WERI-Rb-1 (cell line): ENCODE data around the gene ARMC5.

Experiments
- DNase-seq: peaks from one replicate; pipeline ENCODE4 v3.0.0-alpha.2; 2020
- H3K27ac ChIP-seq: fragments of 250-450 bp; sonication (Bioruptor Pico); 2 replicates; pipeline ENCODE4 v1.5.1; 2020; ENCODE audit warnings: mild to moderate bottlenecking, moderate library complexity
- H3K27me3 ChIP-seq: fragments of 250-450 bp; sonication (Bioruptor Pico); 2 replicates; pipeline ENCODE4 v1.5.1; 2021; ENCODE audit warnings: mild to moderate bottlenecking, low read depth, moderate library complexity; ENCODE audit not compliant: insufficient read depth, severe bottlenecking
- H3K36me3 ChIP-seq: fragments of 250-450 bp; sonication (Bioruptor Pico); 2 replicates; pipeline ENCODE4 v1.5.1; 2020; ENCODE audit warnings: mild to moderate bottlenecking, moderate library complexity
- H3K4me3 ChIP-seq: 2 replicates; pipeline ENCODE4 v1.5.1; 2011; ENCODE audit warnings: low read depth, mild to moderate bottlenecking, control low read depth, low read length
- H3K9me3 ChIP-seq: fragments of 250-450 bp; sonication (Bioruptor Pico); 2 replicates; pipeline ENCODE4 v1.5.1; 2021; ENCODE audit warnings: mild to moderate bottlenecking, moderate library complexity; ENCODE audit not compliant: severe bottlenecking
- CTCF ChIP-seq: IDR thresholded peaks from 2 replicates; pipeline ENCODE4 v1.5.1; 2011; ENCODE audit warnings: low read depth, mild to moderate bottlenecking, control low read depth, inconsistent platforms, low read length

The ARMC5 gene

GRCh38 chr16:31429314-31429713 is 30.0 kb upstream of the ARMC5 start:
- H3K4me3 ChIP-seq = no peak overlapping the region
- TF ChIP-seq CTCF = no peak
- no peak for DNase-seq
- no peak overlapping the region for H3K27ac ChIP-seq
- H3K9me3 ChIP-seq = no peaks in the 10 kb centered on the region
- no peaks in the 10 kb centered on the region for H3K36me3 ChIP-seq
- peaks cover 3% of the 10 kb centered on the region for H3K27me3 ChIP-seq

DNA sequence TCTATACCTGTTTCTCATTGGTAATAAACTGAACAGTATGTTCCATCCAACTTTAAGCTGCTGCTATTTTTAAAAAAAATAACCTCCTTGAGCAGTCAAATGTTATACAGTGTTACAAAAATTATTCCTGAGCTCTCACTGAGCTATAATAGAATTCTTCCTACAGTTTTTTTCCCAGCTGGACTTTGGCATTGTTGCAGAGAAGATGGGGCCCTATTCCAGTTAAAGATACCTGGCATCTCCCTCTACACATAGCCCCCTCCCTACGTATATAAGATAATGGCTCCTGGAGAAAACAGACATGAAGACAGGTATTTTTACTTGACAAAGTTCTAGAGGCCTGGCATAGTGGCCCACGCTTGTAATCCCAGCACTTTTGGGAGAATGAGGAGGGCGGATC is 29.5 kb upstream of the ARMC5 start:
- DNase-seq = no peak
- H3K9me3 ChIP-seq = no peaks in the 10 kb centered on the region
- H3K4me3 ChIP-seq = no peak overlapping the region
- H3K27ac ChIP-seq = no peak overlapping the region
- TF ChIP-seq CTCF = no peak
- peaks cover 3% of the 10 kb centered on the region for H3K27me3 ChIP-seq
- no peaks in the 10 kb centered on the region for H3K36me3 ChIP-seq

DNA sequence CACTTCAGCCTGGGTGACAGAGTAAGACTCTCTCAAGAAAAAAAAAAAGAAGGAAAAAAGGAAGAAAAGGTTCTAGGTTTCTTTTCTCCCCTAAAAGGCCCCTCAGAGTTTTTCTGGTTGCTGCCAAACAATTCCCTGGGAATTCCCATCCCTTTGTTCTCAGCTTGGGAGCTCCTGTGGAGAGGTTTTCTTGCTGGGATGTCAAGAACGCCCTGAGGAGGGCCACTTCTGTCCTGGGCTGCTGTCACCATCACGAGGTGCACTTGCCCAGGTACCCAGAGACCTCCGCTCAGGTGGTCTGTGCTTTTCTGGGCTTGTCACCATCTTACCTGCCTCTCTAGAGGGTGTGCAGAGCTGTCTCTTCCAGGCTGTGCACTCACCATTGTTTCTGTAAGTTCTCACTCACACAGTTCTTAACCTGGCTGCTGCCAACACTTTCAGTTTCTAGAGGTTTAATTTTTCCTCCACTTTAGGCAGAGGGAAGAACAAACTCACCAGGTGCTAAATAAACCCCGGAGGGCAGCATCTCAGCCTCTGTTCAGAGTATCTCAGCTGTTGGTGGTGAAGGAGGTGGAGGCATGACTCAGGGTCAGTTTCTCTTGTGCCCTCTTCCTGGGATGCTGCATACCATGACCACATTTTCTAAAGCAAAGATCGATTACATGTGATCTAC is 28.8 kb upstream of the ARMC5 start:
- no peak for DNase-seq

GRCh38 chr16:31435341-31436220 is 23.7 kb upstream of the ARMC5 start:
- no peak for TF ChIP-seq CTCF
- H3K9me3 ChIP-seq = no peaks in the 10 kb centered on the region
- H3K36me3 ChIP-seq = no peaks in the 10 kb centered on the region
- DNase-seq = no peak
- H3K27me3 ChIP-seq = no peaks in the 10 kb centered on the region
- H3K4me3 ChIP-seq = no peak overlapping the region
- no peak overlapping the region for H3K27ac ChIP-seq

More for the DNA sequence above, 28.8 kb upstream of the ARMC5 start:
- Histone ChIP-seq H3K36me3 (no peaks in the 10 kb centered on the region), H3K27ac (no peak overlapping the region), H3K9me3 (no peaks in the 10 kb centered on the region), H3K27me3 (no peaks in the 10 kb centered on the region), H3K4me3 (no peak overlapping the region)
- TF ChIP-seq CTCF = no peak

- Histone ChIP-seq H3K27me3 (no peaks in the 10 kb centered on the region), H3K36me3 (no peaks in the 10 kb centered on the region), H3K27ac (no peak overlapping the region), H3K4me3 (no peak overlapping the region), H3K9me3 (no peaks in the 10 kb centered on the region)
- DNase-seq = no peak
- no peak for TF ChIP-seq CTCF
These were observed 22.9 kb upstream of the ARMC5 start for GRCh38 chr16:31436221-31437045.
